MCF 10A (cell line): ENCODE results near the gene PARS2. TPM values are rescaled to one million over a fixed set of nuclear protein-coding genes. Genes with fewer than 3 reads are reported as not detected.

Experiments used
- BruUV-seq: library from RNA; stranded (reverse); fragments of 400-500 nt; replicated peaks from 2 replicates; lab custom pipeline; 2021; lab: Mats Ljungman, UMichigan
- CTCF ChIA-PET: fragments of 300-600 bp; sonication (Branson Sonifier 250); formaldehyde crosslinking; extraction: SDS; loops from one replicate; lab custom pipeline; 2021; ENCODE audit warnings: antibody characterized with exemption, inconsistent platforms; lab: Yijun Ruan, JAX
- POLR2A ChIA-PET: fragments of 300-600, 350-650 bp; sonication (Branson Sonifier 250); formaldehyde crosslinking; extraction: SDS; loops from one replicate; lab custom pipeline; 2020; ENCODE audit warnings: antibody characterized with exemption, inconsistent platforms; lab: Yijun Ruan, JAX
- DNase-seq: peaks from one replicate; pipeline ENCODE4 v3.0.0-alpha.2; 2018; ENCODE audit not compliant: unreplicated experiment
- H3K27ac Mint-ChIP-seq: one replicate; pipeline ENCODE4 v1.8.0; 2022; ENCODE audit warnings: mild to moderate bottlenecking, low read depth, mixed read lengths; ENCODE audit not compliant: unreplicated experiment
- H3K27me3 Mint-ChIP-seq: one replicate; pipeline ENCODE4 v1.8.0; 2022; ENCODE audit warnings: mixed read lengths; ENCODE audit not compliant: insufficient read depth, unreplicated experiment
- H3K36me3 Mint-ChIP-seq: one replicate; pipeline ENCODE4 v1.8.0; 2022; ENCODE audit warnings: mild to moderate bottlenecking, moderate library complexity, mixed read lengths; ENCODE audit not compliant: insufficient read depth, unreplicated experiment
- H3K4me1 Mint-ChIP-seq: one replicate; pipeline ENCODE4 v1.8.0; 2022; ENCODE audit warnings: mixed read lengths; ENCODE audit not compliant: insufficient read depth, unreplicated experiment
- H3K4me3 Mint-ChIP-seq: one replicate; pipeline ENCODE4 v1.8.0; 2022; ENCODE audit warnings: mild to moderate bottlenecking, moderate library complexity, mixed read lengths; ENCODE audit not compliant: unreplicated experiment
- H3K9me3 Mint-ChIP-seq: one replicate; pipeline ENCODE4 v1.8.0; 2022; ENCODE audit warnings: mixed read lengths; ENCODE audit not compliant: unreplicated experiment
- intact Hi-C: fragments of 100-400 bp; cut with micrococcal nuclease; formaldehyde crosslinking; loops from 2 replicates; pipeline ENCODE4 v1.14.1; 2022
- total RNA-seq: library from RNA; stranded (reverse); gene quantifications from 2 replicates; pipeline ENCODE4 v1.2.3, GENCODE V29; 2022
- TF ChIP-seq, protein P1 (sequence below): fragments of 200-600 bp; IDR thresholded peaks from one replicate; pipeline ENCODE4 v1.8.0; 2022; ENCODE audit warnings: antibody characterized with exemption, mild to moderate bottlenecking; ENCODE audit not compliant: unreplicated experiment

Gene PARS2
- total RNA-seq, 1 experiment from 2014 or later: 4.7 TPM

DNA sequence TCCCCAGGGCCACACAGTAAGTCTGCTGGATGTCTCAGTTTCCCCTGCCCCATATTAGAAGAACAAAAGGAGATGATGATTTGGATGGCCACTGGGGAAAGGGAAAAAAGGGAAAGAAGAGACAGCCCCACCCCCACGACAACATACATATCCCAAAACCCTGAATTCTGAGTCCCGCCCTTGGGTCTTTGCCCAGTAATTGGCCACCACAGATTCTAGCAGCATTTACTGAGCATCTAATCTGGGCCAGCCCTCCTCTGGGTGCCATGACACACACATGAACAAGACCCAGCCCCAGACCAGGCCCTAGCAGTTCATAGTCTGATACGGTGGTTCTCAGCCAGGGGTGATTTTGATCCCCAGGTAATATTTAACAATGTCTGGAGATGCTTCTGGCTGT lies 53.9 kb downstream of the PARS2 start:
- H3K27me3 Mint-ChIP-seq: peaks cover 43% of the 10 kb centered on the region
- POLR2A ChIA-PET: no interaction called here
- H3K4me1 Mint-ChIP-seq: peaks cover 6% of the 10 kb centered on the region
- no peaks in the 10 kb centered on the region for H3K9me3 Mint-ChIP-seq
- no TSS peak for BruUV-seq
- no peak overlapping the region for H3K4me3 Mint-ChIP-seq
- intact Hi-C loops: no loop called here
- H3K36me3 Mint-ChIP-seq: peaks cover 6% of the 10 kb centered on the region
- H3K27ac Mint-ChIP-seq: no peak overlapping the region
- CTCF ChIA-PET: no interaction called here
- TF ChIP-seq, protein P1, sequence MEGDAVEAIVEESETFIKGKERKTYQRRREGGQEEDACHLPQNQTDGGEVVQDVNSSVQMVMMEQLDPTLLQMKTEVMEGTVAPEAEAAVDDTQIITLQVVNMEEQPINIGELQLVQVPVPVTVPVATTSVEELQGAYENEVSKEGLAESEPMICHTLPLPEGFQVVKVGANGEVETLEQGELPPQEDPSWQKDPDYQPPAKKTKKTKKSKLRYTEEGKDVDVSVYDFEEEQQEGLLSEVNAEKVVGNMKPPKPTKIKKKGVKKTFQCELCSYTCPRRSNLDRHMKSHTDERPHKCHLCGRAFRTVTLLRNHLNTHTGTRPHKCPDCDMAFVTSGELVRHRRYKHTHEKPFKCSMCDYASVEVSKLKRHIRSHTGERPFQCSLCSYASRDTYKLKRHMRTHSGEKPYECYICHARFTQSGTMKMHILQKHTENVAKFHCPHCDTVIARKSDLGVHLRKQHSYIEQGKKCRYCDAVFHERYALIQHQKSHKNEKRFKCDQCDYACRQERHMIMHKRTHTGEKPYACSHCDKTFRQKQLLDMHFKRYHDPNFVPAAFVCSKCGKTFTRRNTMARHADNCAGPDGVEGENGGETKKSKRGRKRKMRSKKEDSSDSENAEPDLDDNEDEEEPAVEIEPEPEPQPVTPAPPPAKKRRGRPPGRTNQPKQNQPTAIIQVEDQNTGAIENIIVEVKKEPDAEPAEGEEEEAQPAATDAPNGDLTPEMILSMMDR: no peak
- DNase-seq: no peak

DNA sequence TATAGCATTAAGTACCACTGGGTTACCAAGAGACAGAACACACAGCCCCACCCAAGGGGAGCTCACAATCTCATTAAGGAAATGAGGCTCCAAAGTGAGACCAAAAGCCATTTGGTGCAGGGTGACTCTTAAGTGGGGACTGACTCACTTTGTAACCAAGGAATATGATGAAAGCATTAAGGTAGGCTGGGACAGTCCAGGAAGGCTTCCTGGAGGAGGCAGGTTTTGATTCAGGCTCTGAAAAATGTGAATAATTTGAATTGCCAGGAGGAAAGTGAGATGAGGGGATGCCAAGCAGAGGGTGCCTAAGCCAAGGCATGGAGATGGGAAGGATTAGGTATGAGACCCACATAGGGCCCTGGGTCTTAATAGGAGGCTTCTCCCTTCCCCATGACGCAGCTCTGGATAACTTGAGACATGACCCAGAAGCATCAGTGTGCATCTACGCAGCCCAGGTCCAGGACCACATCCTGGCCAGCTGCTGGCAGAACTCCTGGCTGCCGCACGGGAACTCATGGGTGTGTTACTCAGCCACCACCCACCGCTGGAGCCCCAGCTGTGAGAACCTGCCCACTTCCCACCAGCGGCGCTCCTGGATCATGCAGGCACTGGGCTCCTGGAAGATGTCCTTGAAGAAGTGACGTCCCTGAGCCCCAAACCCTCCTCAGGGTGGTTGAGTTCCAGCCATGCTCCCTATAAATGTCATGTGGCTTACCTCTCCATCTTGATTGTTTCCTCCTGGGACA lies 54.6 kb downstream of the PARS2 start:
- no peak overlapping the region for H3K4me3 Mint-ChIP-seq
- H3K4me1 Mint-ChIP-seq: no peaks in the 10 kb centered on the region
- POLR2A ChIA-PET: no interaction called here
- CTCF ChIA-PET: no interaction called here
- TF ChIP-seq, protein P1: no peak
- BruUV-seq: no TSS peak
- intact Hi-C loops: no loop called here
- H3K9me3 Mint-ChIP-seq: no peaks in the 10 kb centered on the region
- peaks cover 6% of the 10 kb centered on the region for H3K36me3 Mint-ChIP-seq
- DNase-seq: no peak
- H3K27ac Mint-ChIP-seq: no peak overlapping the region
- H3K27me3 Mint-ChIP-seq: peaks cover 43% of the 10 kb centered on the region

DNA sequence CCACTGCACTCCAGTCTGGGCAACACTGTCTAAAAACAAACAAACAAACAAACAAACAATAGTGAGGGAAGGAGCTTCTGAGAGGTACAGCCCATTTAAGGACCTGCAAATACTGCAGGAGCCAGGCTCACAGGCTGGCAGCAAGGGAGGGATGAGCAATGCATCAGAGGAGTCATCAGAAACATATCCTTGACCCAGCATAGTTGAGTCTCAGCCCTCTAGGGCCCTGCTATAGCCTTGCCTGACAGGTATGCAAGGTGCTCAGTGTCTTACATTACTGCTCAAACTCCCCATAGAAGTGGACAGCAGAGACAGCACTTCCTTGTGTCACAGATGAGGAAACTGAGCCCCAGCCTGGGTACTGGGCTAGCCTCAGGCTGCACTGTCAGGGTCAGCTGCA lies 55.9 kb downstream of the PARS2 start:
- Mint-ChIP-seq H3K9me3 (no peaks in the 10 kb centered on the region), H3K36me3 (peaks cover 6% of the 10 kb centered on the region), H3K27ac (no peak overlapping the region), H3K4me3 (no peak overlapping the region), H3K27me3 (peaks cover 45% of the 10 kb centered on the region), H3K4me1 (no peaks in the 10 kb centered on the region)
- CTCF ChIA-PET: interaction anchor here (0.9 kb wide), 1 partner anchor 10 kb away, joined by 5 read pairs; no protein-coding TSS in a partner anchor
- no peak for DNase-seq
- no TSS peak for BruUV-seq
- TF ChIP-seq, protein P1: no peak
- intact Hi-C loops: no loop called here
- POLR2A ChIA-PET: no interaction called here

Other genes starting within 250 kb of the PARS2 start
- gene ACOT11, start 216.3 kb downstream of the PARS2 start, total RNA-seq: 4.5 and 5.3 TPM in 2 replicates
- gene FAM151A, start 141.0 kb downstream of the PARS2 start, total RNA-seq: not detected in 2 replicates
- gene MROH7, start 122.7 kb downstream of the PARS2 start, total RNA-seq: 0.34 TPM in 1 of 2 replicates, not detected in the other
- gene TTC4, start 48.7 kb downstream of the PARS2 start, total RNA-seq: 25.0 and 25.4 TPM in 2 replicates
- 3.0 and 3.1 TPM in 2 replicates for gene TTC22, start 36.8 kb upstream of the PARS2 start, total RNA-seq
- gene DHCR24, start 122.7 kb upstream of the PARS2 start, total RNA-seq: 126 and 135 TPM in 2 replicates
- 0.39 TPM in 1 of 2 replicates, not detected in the other for gene TMEM61, start 216.1 kb upstream of the PARS2 start, total RNA-seq
- not detected in 2 replicates for gene BSND, start 234.4 kb upstream of the PARS2 start, total RNA-seq